Activated naive CD8-positive, alpha-beta T cell treated with anti-CD3 and anti-CD28 coated beads for 36 hours (primary cell): Measurements from ENCODE around the gene LRRC37A. TPM values are rescaled to one million over a fixed set of nuclear protein-coding genes. Genes with fewer than 3 reads are reported as not detected.
"Not testable (repeated sequence)": the region's sequence is repeated elsewhere in the genome, so short reads cannot be mapped to it uniquely, and the experiment has no call there.

ENCODE experiments used
- DNase-seq: peaks from one replicate; pipeline ENCODE4 v3.0.0; 2021
- H3K27ac Mint-ChIP-seq: one replicate; pipeline ENCODE4 v1.8.0; 2022; ENCODE audit warnings: mild to moderate bottlenecking, moderate library complexity, mixed read lengths
- H3K27me3 Mint-ChIP-seq: one replicate; pipeline ENCODE4 v1.8.0; 2022; ENCODE audit warnings: mild to moderate bottlenecking, mixed read lengths
- H3K36me3 Mint-ChIP-seq: one replicate; pipeline ENCODE4 v1.8.0; 2021; ENCODE audit warnings: mild to moderate bottlenecking, mixed read lengths
- H3K4me1 Mint-ChIP-seq: one replicate; pipeline ENCODE4 v1.8.0; 2021; ENCODE audit warnings: mixed read lengths
- H3K4me3 Mint-ChIP-seq: one replicate; pipeline ENCODE4 v1.8.0; 2022; ENCODE audit warnings: mild to moderate bottlenecking, moderate library complexity, mixed read lengths
- H3K9me3 Mint-ChIP-seq: one replicate; pipeline ENCODE4 v1.8.0; 2022; ENCODE audit warnings: mixed read lengths
- total RNA-seq, 2 experiments: library from RNA; stranded (reverse); gene quantifications; one replicate each; pipeline ENCODE4 v1.2.3, GENCODE V29; 2021

Gene LRRC37A
- total RNA-seq, 2 experiments from 2014 or later, result 1.5 to 1.7 TPM

GRCh38 chr17:46276728-46277479 is 18.0 kb upstream of the LRRC37A start:
- DNase-seq, H3K27me3 Mint-ChIP-seq, H3K9me3 Mint-ChIP-seq, H3K4me3 Mint-ChIP-seq, H3K4me1 Mint-ChIP-seq, H3K27ac Mint-ChIP-seq, H3K36me3 Mint-ChIP-seq: not testable (repeated sequence)

GRCh38 chr17:46281336-46281735 is 13.6 kb upstream of the LRRC37A start:
- H3K27ac Mint-ChIP-seq, H3K9me3 Mint-ChIP-seq, H3K27me3 Mint-ChIP-seq: not testable (repeated sequence)

GRCh38 chr17:46282635-46283034 is 12.3 kb upstream of the LRRC37A start:
- H3K27ac Mint-ChIP-seq, H3K27me3 Mint-ChIP-seq, H3K4me3 Mint-ChIP-seq, DNase-seq, H3K9me3 Mint-ChIP-seq, H3K36me3 Mint-ChIP-seq: not testable (repeated sequence)
- peaks cover 16% of the 10 kb centered on the region for H3K4me1 Mint-ChIP-seq

More at GRCh38 chr17:46281336-46281735, 13.6 kb upstream of the LRRC37A start:
- DNase-seq, H3K4me3 Mint-ChIP-seq, H3K36me3 Mint-ChIP-seq: not testable (repeated sequence)
- H3K4me1 Mint-ChIP-seq, result peaks cover 15% of the 10 kb centered on the region

- not testable (repeated sequence) for H3K9me3 Mint-ChIP-seq, H3K4me3 Mint-ChIP-seq, H3K27me3 Mint-ChIP-seq, H3K36me3 Mint-ChIP-seq
- peaks cover 16% of the 10 kb centered on the region for H3K4me1 Mint-ChIP-seq
- peak overlapping the region; percentile 31 for H3K27ac Mint-ChIP-seq
- peak; percentile 43 for DNase-seq
These were observed 10.5 kb upstream of the LRRC37A start for GRCh38 chr17:46284467-46284866.

- H3K36me3 Mint-ChIP-seq, DNase-seq, H3K9me3 Mint-ChIP-seq, H3K27me3 Mint-ChIP-seq, H3K27ac Mint-ChIP-seq, H3K4me3 Mint-ChIP-seq: not testable (repeated sequence)
- H3K4me1 Mint-ChIP-seq, result peaks cover 16% of the 10 kb centered on the region
These were observed 9.4 kb upstream of the LRRC37A start for GRCh38 chr17:46285500-46285899.

- not testable (repeated sequence) for H3K27me3 Mint-ChIP-seq, H3K9me3 Mint-ChIP-seq, H3K36me3 Mint-ChIP-seq, H3K4me3 Mint-ChIP-seq, H3K27ac Mint-ChIP-seq
- DNase-seq, result peak; percentile 54
- peaks cover 27% of the 10 kb centered on the region for H3K4me1 Mint-ChIP-seq
These were observed 8.1 kb upstream of the LRRC37A start for GRCh38 chr17:46286764-46287221.

- not testable (repeated sequence) for H3K27ac Mint-ChIP-seq, H3K36me3 Mint-ChIP-seq, DNase-seq, H3K4me3 Mint-ChIP-seq, H3K9me3 Mint-ChIP-seq, H3K27me3 Mint-ChIP-seq
- H3K4me1 Mint-ChIP-seq, result peaks cover 27% of the 10 kb centered on the region
These were observed 7.3 kb upstream of the LRRC37A start for GRCh38 chr17:46287587-46287986.

GRCh38 chr17:46290906-46291546 is 3.9 kb upstream of the LRRC37A start:
- not testable (repeated sequence) for H3K27me3 Mint-ChIP-seq, H3K36me3 Mint-ChIP-seq, DNase-seq, H3K9me3 Mint-ChIP-seq
- peak overlapping the region; percentile 26 for H3K4me3 Mint-ChIP-seq
- peak overlapping the region; percentile 68 for H3K27ac Mint-ChIP-seq
- peaks cover 16% of the 10 kb centered on the region for H3K4me1 Mint-ChIP-seq

GRCh38 chr17:46291618-46292017 is 3.3 kb upstream of the LRRC37A start:
- peak overlapping the region; percentile 68 for H3K27ac Mint-ChIP-seq

GRCh38 chr17:46341220-46341619 is 46.3 kb downstream of the LRRC37A start:
- not testable (repeated sequence) for H3K4me1 Mint-ChIP-seq, H3K27me3 Mint-ChIP-seq, H3K27ac Mint-ChIP-seq, H3K36me3 Mint-ChIP-seq, H3K4me3 Mint-ChIP-seq, DNase-seq, H3K9me3 Mint-ChIP-seq

More at GRCh38 chr17:46291618-46292017, 3.3 kb upstream of the LRRC37A start:
- not testable (repeated sequence) for DNase-seq, H3K9me3 Mint-ChIP-seq, H3K27me3 Mint-ChIP-seq, H3K36me3 Mint-ChIP-seq
- Mint-ChIP-seq H3K4me1 (peaks cover 16% of the 10 kb centered on the region), H3K4me3 (peak overlapping the region; percentile 26)

- not testable (repeated sequence) for H3K27ac Mint-ChIP-seq, H3K27me3 Mint-ChIP-seq, H3K4me3 Mint-ChIP-seq, DNase-seq, H3K36me3 Mint-ChIP-seq, H3K9me3 Mint-ChIP-seq, H3K4me1 Mint-ChIP-seq
These were observed 47.2 kb downstream of the LRRC37A start for GRCh38 chr17:46342131-46342530.

- not testable (repeated sequence) for H3K4me3 Mint-ChIP-seq, H3K9me3 Mint-ChIP-seq, DNase-seq
These were observed 53.4 kb downstream of the LRRC37A start for GRCh38 chr17:46348345-46348744.

GRCh38 chr17:46349060-46349459 is 54.1 kb downstream of the LRRC37A start:
- H3K9me3 Mint-ChIP-seq, H3K27ac Mint-ChIP-seq, H3K36me3 Mint-ChIP-seq, H3K27me3 Mint-ChIP-seq, H3K4me1 Mint-ChIP-seq, DNase-seq, H3K4me3 Mint-ChIP-seq: not testable (repeated sequence)

More at GRCh38 chr17:46348345-46348744, 53.4 kb downstream of the LRRC37A start:
- not testable (repeated sequence) for H3K36me3 Mint-ChIP-seq, H3K4me1 Mint-ChIP-seq, H3K27ac Mint-ChIP-seq, H3K27me3 Mint-ChIP-seq

- H3K27ac Mint-ChIP-seq, H3K9me3 Mint-ChIP-seq, H3K4me3 Mint-ChIP-seq, H3K27me3 Mint-ChIP-seq, H3K4me1 Mint-ChIP-seq, H3K36me3 Mint-ChIP-seq, DNase-seq: not testable (repeated sequence)
These were observed 58.9 kb downstream of the LRRC37A start for GRCh38 chr17:46353856-46354255.

GRCh38 chr17:46361145-46361735 is 66.3 kb downstream of the LRRC37A start:
- H3K27me3 Mint-ChIP-seq, H3K9me3 Mint-ChIP-seq, H3K4me1 Mint-ChIP-seq, H3K27ac Mint-ChIP-seq, DNase-seq, H3K36me3 Mint-ChIP-seq, H3K4me3 Mint-ChIP-seq: not testable (repeated sequence)
